OCI-LY1 (cell line): ENCODE results near the gene GSPT1.

Experiments
- CTCF ChIP-seq: fragments of 200-600 bp; sonication (generic), shearing (Covaris generic); IDR thresholded peaks from 2 replicates; pipeline ENCODE4 v1.5.1; 2017; ENCODE audit warnings: mild to moderate bottlenecking, antibody characterized with exemption, low read length, moderate library complexity, mixed read lengths
- EZH2 ChIP-seq: fragments of 200-600 bp; sonication (generic), shearing (Covaris generic); IDR thresholded peaks from 2 replicates; pipeline ENCODE4 v1.8.0; 2017; ENCODE audit warnings: borderline replicate concordance, mixed run types, mild to moderate bottlenecking, antibody characterized with exemption, low read length, moderate library complexity, mixed read lengths

GRCh38 chr16:11843206-11843605 lies 72.5 kb downstream of the GSPT1 start:
- TF ChIP-seq CTCF (no peak), EZH2 (no peak)
